SU-DHL-6 (cell line): ENCODE data around the gene RHOA.

Experiments
- EZH2phosphoT487 ChIP-seq: fragments of 200-600 bp; sonication (generic), shearing (Covaris generic); conservative IDR thresholded peaks from 2 replicates; pipeline ENCODE4 v1.6.1; 2018; ENCODE audit warnings: mild to moderate bottlenecking, antibody characterized with exemption, low read length, moderate library complexity, mixed read lengths
- TF ChIP-seq, protein P1 (sequence below): fragments of 200-600 bp; sonication (generic); IDR thresholded peaks from one replicate; pipeline ENCODE4 v1.5.1; 2017; ENCODE audit warnings: antibody characterized with exemption, mild to moderate bottlenecking, low read length, moderate library complexity; ENCODE audit not compliant: insufficient read depth, poor library complexity, severe bottlenecking

DNA sequence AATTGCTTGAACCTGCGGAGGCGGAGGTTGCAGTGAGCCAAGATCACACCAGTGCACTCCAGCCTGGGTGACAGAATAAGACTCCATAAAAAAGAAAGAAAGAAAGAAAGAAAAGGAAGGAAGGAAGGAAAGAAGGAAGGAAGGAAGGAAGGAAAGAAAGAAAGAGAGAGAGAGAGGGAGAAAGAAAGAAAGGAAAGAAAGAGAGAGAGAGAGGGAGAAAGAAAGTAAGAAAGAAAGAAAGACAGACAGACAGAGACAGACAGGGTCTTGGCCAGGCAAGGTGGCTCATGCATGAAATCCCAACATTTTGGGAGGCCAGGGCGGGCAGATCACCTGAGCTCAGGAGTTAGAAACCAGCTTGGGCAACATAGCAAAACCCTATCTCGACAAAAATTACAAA, 41.8 kb upstream of the RHOA start:
- TF ChIP-seq, protein P1, sequence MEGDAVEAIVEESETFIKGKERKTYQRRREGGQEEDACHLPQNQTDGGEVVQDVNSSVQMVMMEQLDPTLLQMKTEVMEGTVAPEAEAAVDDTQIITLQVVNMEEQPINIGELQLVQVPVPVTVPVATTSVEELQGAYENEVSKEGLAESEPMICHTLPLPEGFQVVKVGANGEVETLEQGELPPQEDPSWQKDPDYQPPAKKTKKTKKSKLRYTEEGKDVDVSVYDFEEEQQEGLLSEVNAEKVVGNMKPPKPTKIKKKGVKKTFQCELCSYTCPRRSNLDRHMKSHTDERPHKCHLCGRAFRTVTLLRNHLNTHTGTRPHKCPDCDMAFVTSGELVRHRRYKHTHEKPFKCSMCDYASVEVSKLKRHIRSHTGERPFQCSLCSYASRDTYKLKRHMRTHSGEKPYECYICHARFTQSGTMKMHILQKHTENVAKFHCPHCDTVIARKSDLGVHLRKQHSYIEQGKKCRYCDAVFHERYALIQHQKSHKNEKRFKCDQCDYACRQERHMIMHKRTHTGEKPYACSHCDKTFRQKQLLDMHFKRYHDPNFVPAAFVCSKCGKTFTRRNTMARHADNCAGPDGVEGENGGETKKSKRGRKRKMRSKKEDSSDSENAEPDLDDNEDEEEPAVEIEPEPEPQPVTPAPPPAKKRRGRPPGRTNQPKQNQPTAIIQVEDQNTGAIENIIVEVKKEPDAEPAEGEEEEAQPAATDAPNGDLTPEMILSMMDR, result no peak
- TF ChIP-seq EZH2phosphoT487, result no peak
